Common myeloid progenitor, CD34-positive (primary cell): ENCODE measurements around the gene PALD1.

Experiments used
- CTCF ChIA-PET: fragments of 350-600 bp; sonication (Branson Sonifier 250); formaldehyde crosslinking; loops from one replicate; lab custom pipeline; 2021; ENCODE audit warnings: antibody characterized with exemption; lab: Charles Lee
- POLR2A ChIA-PET: fragments of 350-600 bp; sonication (Branson Sonifier 250); formaldehyde crosslinking; loops from one replicate; lab custom pipeline; 2021; ENCODE audit warnings: antibody characterized with exemption; lab: Charles Lee
- DNase-seq, 3 donors: peaks; one replicate each; pipeline versions ENCODE4 v3.0.0 to v3.0.0-alpha.2; 2013
- H3K27ac ChIP-seq, 2 experiments: 1 replicate in 1 of 2; 2 replicates in 1 of 2; pipeline ENCODE4 v1.7.0; 2013; ENCODE audit warnings: inconsistent platforms in 2 of 2, low read length in 2 of 2, mild to moderate bottlenecking in 2 of 2, low read depth in 1 of 2, moderate library complexity in 1 of 2; ENCODE audit not compliant: severe bottlenecking in 2 of 2, insufficient read depth in 1 of 2, poor library complexity in 1 of 2
- H3K27me3 ChIP-seq, 5 experiments: replicated peaks in 2 of 5; 1 replicate in 3 of 5; 2 replicates in 2 of 5; pipeline versions ENCODE4 v1.6.1 to v1.7.0; 2013; ENCODE audit warnings: low read length in 4 of 5, mild to moderate bottlenecking in 2 of 5, moderate library complexity in 2 of 5, inconsistent platforms in 1 of 5; ENCODE audit not compliant: insufficient read depth in 5 of 5, control insufficient read depth in 4 of 5
- H3K36me3 ChIP-seq, 4 experiments: 1 replicate in 2 of 4; 2 replicates in 2 of 4; pipeline versions ENCODE4 v1.6.1 to v1.7.0; 2013; ENCODE audit warnings: low read length in 3 of 4, control low read depth in 1 of 4, mild to moderate bottlenecking in 1 of 4; ENCODE audit not compliant: control insufficient read depth in 4 of 4, insufficient read depth in 4 of 4
- H3K4me1 ChIP-seq, 4 experiments: 1 replicate in 3 of 4; 2 replicates in 1 of 4; pipeline versions ENCODE4 v1.6.1 to v1.7.1; 2013; ENCODE audit warnings: low read length in 3 of 4, mild to moderate bottlenecking in 3 of 4, control low read depth in 1 of 4, inconsistent platforms in 1 of 4, moderate library complexity in 1 of 4; ENCODE audit not compliant: control insufficient read depth in 4 of 4, insufficient read depth in 4 of 4; ENCODE audit errors: control extremely low read depth in 1 of 4
- H3K4me3 ChIP-seq, 7 experiments: 1 replicate in 4 of 7; 2 replicates in 3 of 7; pipeline versions ENCODE4 v1.5.1 to v1.7.0; 2013; ENCODE audit warnings: mild to moderate bottlenecking in 7 of 7, low read length in 6 of 7, moderate library complexity in 6 of 7, inconsistent platforms in 2 of 7, low read depth in 2 of 7, control low read depth in 1 of 7; ENCODE audit not compliant: insufficient read depth in 4 of 7, control insufficient read depth in 1 of 7; ENCODE audit errors: extremely low read depth in 1 of 7
- H3K9me3 ChIP-seq, 5 experiments: 1 replicate in 4 of 5; 2 replicates in 1 of 5; pipeline versions ENCODE4 v1.6.1 to v1.7.1; 2013; ENCODE audit warnings: low read length in 4 of 5, mild to moderate bottlenecking in 2 of 5, inconsistent platforms in 1 of 5, low read depth in 1 of 5, moderate library complexity in 1 of 5; ENCODE audit not compliant: control insufficient read depth in 4 of 5, insufficient read depth in 2 of 5; ENCODE audit errors: control extremely low read depth in 1 of 5
- WGBS: methylation state at CpG from one replicate; pipeline ENCODE4 v1.1.5; 2013; ENCODE audit not compliant: insufficient coverage; 5-methylcytosine and 5-hydroxymethylcytosine counted together

The PALD1 gene

DNA sequence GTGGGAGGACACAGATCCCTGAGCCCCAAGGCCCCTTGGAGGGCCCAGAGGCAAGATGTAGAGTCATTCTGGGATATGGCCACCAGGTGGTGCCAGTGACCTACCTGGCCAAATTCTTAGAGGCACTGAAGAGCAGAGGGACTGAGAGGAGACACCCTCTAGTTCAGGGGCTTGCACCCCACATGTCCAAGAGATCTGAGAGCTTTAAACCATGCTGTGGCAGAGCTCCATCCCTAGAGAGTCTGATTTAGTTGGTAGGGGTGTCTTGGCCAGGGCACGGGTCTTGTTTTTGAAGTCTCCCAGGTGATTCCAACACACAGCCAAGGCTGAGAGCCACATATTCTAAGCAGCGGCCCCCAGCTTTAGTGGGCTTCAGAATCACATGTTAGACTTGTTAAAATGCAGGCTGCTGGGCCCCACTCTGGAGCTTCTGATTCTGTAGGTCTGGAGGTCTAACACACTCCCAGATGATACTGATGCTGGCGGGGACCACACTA is 71.4 kb downstream of the PALD1 start:
- H3K36me3 ChIP-seq: peaks cover 0 to 8% (median 3%) of the 10 kb centered on the region in 4 experiments
- no peaks in the 10 kb centered on the region for H3K27me3 ChIP-seq
- no peak overlapping the region for H3K4me3 ChIP-seq
- no peaks in the 10 kb centered on the region for H3K4me1 ChIP-seq
- CTCF ChIA-PET: interaction anchor here (0.6 to 7.3 kb wide), 33 partner anchors 9 to 493 kb away, joined by 3 to 140 read pairs (median 4); no protein-coding TSS in a partner anchor
- H3K9me3 ChIP-seq: no peaks in the 10 kb centered on the region
- DNase-seq: peak; percentile 63 to 84 (median 75)
- 97% methylated on average over 3 of the region's 3 CpGs for WGBS
- POLR2A ChIA-PET: no interaction called here
- no peak overlapping the region for H3K27ac ChIP-seq

DNA sequence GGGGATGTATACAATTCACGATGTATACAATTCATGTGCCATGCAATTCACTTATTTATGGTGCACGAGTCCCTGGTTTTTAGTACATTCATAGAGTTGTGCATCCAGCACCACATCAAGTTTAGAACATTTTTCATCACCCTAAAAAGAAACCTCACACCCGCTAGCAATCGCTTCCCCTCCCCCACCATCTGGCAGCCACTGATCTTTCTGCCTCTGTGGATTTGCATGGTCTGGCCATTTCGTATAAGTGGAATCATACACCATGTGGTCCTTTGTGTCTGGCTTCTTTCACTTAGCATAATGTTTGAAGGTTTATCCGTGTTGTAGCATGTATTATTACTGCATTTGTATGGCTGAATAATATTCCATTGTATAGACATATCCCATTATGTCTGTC is 71.9 kb downstream of the PALD1 start:
- POLR2A ChIA-PET: no interaction called here
- CTCF ChIA-PET: interaction anchor here (0.6 to 7.3 kb wide), 25 partner anchors 8 to 492 kb away, joined by 3 to 140 read pairs (median 4); no protein-coding TSS in a partner anchor

DNA sequence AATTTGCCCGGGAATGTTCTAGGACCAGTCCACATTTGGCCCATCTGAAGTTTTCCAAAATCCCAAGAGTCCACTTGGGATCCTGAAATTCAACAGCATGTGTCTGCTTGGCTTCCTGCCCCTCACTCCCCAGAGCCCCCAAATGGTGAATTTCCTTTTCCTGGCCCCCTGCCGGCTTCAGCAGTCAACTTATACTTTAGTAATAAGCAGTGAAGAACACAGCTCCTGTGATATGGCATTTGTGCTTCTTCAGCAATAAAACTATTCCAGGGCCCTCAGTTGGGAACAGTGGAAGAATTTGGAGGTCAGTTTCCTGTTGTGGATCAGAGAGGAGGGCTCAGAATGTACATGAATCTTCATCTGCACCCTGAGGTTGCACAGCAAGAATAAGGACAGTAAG is 72.9 kb downstream of the PALD1 start:
- WGBS: 81% methylated on average over 2 of the region's 2 CpGs
- Histone ChIP-seq H3K36me3 (peaks cover 0 to 8% (median 3%) of the 10 kb centered on the region in 4 experiments), H3K4me1 (no peaks in the 10 kb centered on the region), H3K9me3 (no peaks in the 10 kb centered on the region), H3K27me3 (no peaks in the 10 kb centered on the region), H3K27ac (no peak overlapping the region), H3K4me3 (no peak overlapping the region)
- ChIA-PET POLR2A (no interaction called here), CTCF (interaction anchor here (0.9 to 7.3 kb wide), 13 partner anchors 10 to 330 kb away, joined by 3 to 140 read pairs (median 4); no protein-coding TSS in a partner anchor)
- DNase-seq: no peak

More for the DNA sequence above, 71.9 kb downstream of the PALD1 start:
- Histone ChIP-seq H3K4me1 (no peaks in the 10 kb centered on the region), H3K36me3 (peaks cover 0 to 8% (median 3%) of the 10 kb centered on the region in 4 experiments), H3K4me3 (no peak overlapping the region), H3K27ac (no peak overlapping the region), H3K27me3 (no peaks in the 10 kb centered on the region), H3K9me3 (no peaks in the 10 kb centered on the region)
- no peak for DNase-seq
- 96% methylated on average over 4 of the region's 6 CpGs for WGBS

DNA sequence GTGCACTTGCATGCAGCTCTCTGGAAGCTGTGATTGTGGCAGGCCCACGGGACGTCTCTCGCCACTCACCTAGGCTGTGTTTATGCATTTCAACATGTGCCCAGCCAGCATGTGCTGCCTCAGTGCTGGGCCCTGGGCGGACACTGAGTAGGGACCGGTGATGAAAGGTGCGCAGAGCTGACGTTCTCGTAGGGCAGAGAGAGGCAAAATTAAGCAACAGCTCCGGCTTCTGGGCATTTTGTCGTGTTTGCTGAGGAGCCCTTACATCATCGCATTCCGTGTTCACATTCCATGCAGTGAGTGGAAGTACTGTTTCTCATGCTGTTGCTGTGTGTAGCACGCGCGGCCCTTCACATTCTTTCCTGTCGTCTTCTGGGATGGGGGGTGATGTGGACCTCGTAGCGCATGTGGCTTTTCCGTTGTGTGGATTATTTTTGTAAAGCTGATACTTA is 73.4 kb downstream of the PALD1 start:
- Histone ChIP-seq H3K9me3 (no peaks in the 10 kb centered on the region), H3K27ac (no peak overlapping the region), H3K27me3 (no peaks in the 10 kb centered on the region), H3K36me3 (peaks cover 0 to 7% (median 3%) of the 10 kb centered on the region in 4 experiments), H3K4me1 (no peaks in the 10 kb centered on the region), H3K4me3 (no peak overlapping the region)
- POLR2A ChIA-PET: no interaction called here
- CTCF ChIA-PET: interaction anchor here (0.9 to 7.3 kb wide), 9 partner anchors 9 to 329 kb away, joined by 3 to 140 read pairs (median 5); no protein-coding TSS in a partner anchor
- 94% methylated on average over 10 of the region's 19 CpGs for WGBS
- DNase-seq: no peak

- H3K4me1 ChIP-seq: no peaks in the 10 kb centered on the region
- POLR2A ChIA-PET: no interaction called here
- CTCF ChIA-PET: interaction anchor here (0.9 to 7.3 kb wide), 8 partner anchors 9 to 329 kb away, joined by 3 to 140 read pairs (median 6); no protein-coding TSS in a partner anchor
- no peak overlapping the region for H3K27ac ChIP-seq
- no peaks in the 10 kb centered on the region for H3K27me3 ChIP-seq
- H3K36me3 ChIP-seq: peaks cover 0 to 6% (median 3%) of the 10 kb centered on the region in 4 experiments
- DNase-seq: no peak
- WGBS: 94% methylated on average over 5 of the region's 6 CpGs
- H3K9me3 ChIP-seq: no peaks in the 10 kb centered on the region
- no peak overlapping the region for H3K4me3 ChIP-seq
Measured at GRCh38 chr10:70552586-70552985, 74.0 kb downstream of the PALD1 start.

- Histone ChIP-seq H3K27ac (no peak overlapping the region), H3K9me3 (no peaks in the 10 kb centered on the region), H3K4me3 (no peak overlapping the region), H3K36me3 (peaks cover 0 to 6% (median 3%) of the 10 kb centered on the region in 4 experiments), H3K27me3 (no peaks in the 10 kb centered on the region), H3K4me1 (peaks cover 0 to 18% (median 9%) of the 10 kb centered on the region in 4 experiments)
- POLR2A ChIA-PET: no interaction called here
- WGBS: 87% methylated on average over 11 of the region's 11 CpGs
- CTCF ChIA-PET: no interaction called here
- no peak for DNase-seq
Measured at GRCh38 chr10:70555371-70555770, 76.8 kb downstream of the PALD1 start.

DNA sequence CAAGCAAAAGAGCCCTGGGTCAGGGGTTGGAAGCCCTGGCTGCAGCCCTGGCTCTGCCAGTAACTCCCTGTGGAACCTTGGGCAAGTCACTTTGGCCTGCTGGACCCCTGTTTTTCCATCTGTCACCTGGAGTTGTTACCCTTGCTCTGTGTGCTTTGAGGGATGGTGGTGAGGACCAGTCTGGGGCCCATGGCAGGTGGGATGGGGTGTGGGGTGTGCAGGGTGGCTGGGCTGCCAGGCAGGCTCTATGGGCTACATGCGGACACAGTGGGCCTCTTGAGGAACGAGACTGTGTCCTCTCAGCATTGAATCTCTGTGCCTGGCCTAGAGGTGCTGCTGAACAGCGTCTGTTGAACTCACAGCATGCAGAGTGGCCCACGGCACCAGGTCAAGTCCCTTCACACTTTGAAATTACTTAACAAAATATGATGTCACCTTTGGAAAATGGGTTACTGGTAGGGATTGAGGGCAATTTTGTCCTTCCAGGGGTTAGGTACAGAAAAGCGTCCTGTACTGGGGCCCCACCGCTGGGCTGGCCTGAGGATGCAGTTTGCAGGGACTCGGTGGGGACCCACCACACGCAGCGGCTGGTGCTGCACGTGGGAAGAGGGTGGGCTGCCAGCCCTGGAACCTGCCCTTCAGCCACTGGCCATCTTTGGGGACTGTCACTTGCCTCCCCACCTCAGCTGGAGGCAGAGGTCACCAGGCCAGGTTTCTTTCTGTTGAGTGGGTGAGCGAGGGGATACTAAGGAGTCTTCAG is 78.7 kb downstream of the PALD1 start:
- Histone ChIP-seq H3K27me3 (no peaks in the 10 kb centered on the region), H3K36me3 (peaks cover 0 to 2% (median 0%) of the 10 kb centered on the region in 4 experiments), H3K4me3 (no peak overlapping the region), H3K27ac (no peak overlapping the region), H3K4me1 (peaks cover 0 to 33% (median 10%) of the 10 kb centered on the region in 4 experiments), H3K9me3 (no peaks in the 10 kb centered on the region)
- POLR2A ChIA-PET: no interaction called here
- CTCF ChIA-PET: no interaction called here
- DNase-seq: no peak
- WGBS: 97% methylated on average over 10 of the region's 11 CpGs
